SU-DHL-6 (cell line): ENCODE data around the gene RAD51AP1.

ENCODE experiments used
- H2AFZ ChIP-seq: fragments of 200-600 bp; sonication (generic); 2 replicates; pipeline ENCODE4 v1.6.1; 2014; ENCODE audit warnings: low read depth, mild to moderate bottlenecking, moderate library complexity, mixed read lengths, antibody characterized with exemption, low read length; ENCODE audit not compliant: severe bottlenecking
- H3F3A ChIP-seq: fragments of 200-600 bp; shearing (Covaris generic); 2 replicates; pipeline ENCODE4 v1.6.0; 2016; ENCODE audit warnings: antibody characterized with exemption, mild to moderate bottlenecking; ENCODE audit not compliant: insufficient read depth
- H3K27ac ChIP-seq: fragments of 200-600 bp; sonication (generic); 2 replicates; pipeline ENCODE4 v1.5.1; 2016; ENCODE audit warnings: low read depth, mild to moderate bottlenecking, low read length, moderate library complexity, mixed read lengths
- H3K27me3 ChIP-seq: fragments of 200-600 bp; sonication (generic), shearing (Covaris generic); 2 replicates; pipeline ENCODE4 v1.6.0; 2014; ENCODE audit warnings: mild to moderate bottlenecking, low read length
- H3K36me3 ChIP-seq: fragments of 200-600 bp; sonication (generic); 2 replicates; pipeline ENCODE4 v1.6.1; 2014; ENCODE audit warnings: mild to moderate bottlenecking, low read length, mixed read lengths
- H3K4me2 ChIP-seq: fragments of 300-600, 200-600 bp; shearing (Covaris generic), sonication (generic); 2 replicates; pipeline ENCODE4 v1.6.0; 2014; ENCODE audit warnings: low read length, low read depth, mild to moderate bottlenecking; ENCODE audit not compliant: poor library complexity, severe bottlenecking
- H3K4me3 ChIP-seq: fragments of 200-600 bp; sonication (generic); 2 replicates; pipeline ENCODE4 v1.5.1; 2014; ENCODE audit warnings: antibody characterized with exemption, low read length, mild to moderate bottlenecking, mixed read lengths; ENCODE audit not compliant: insufficient read depth, poor library complexity, severe bottlenecking
- H3K79me2 ChIP-seq: fragments of 200-600 bp; sonication (generic); 2 replicates; pipeline ENCODE4 v1.6.1; 2014; ENCODE audit warnings: mild to moderate bottlenecking, low read length, moderate library complexity; ENCODE audit not compliant: insufficient read depth
- H3K9ac ChIP-seq: fragments of 200-600 bp; sonication (generic); 2 replicates; pipeline ENCODE4 v1.7.0; 2014; ENCODE audit warnings: mild to moderate bottlenecking, low read length
- H3K9me2 ChIP-seq: fragments of 200-600 bp; sonication (generic); replicated peaks from 2 replicates; pipeline ENCODE4 v1.6.1; 2014; ENCODE audit warnings: low read length; ENCODE audit not compliant: insufficient read depth
- H3K9me3 ChIP-seq: fragments of 200-600 bp; sonication (generic); 2 replicates; pipeline ENCODE4 v1.6.1; 2014; ENCODE audit warnings: low read length, mixed read lengths; ENCODE audit not compliant: insufficient read depth
- H4K20me1 ChIP-seq: fragments of 200-600 bp; sonication (generic); 2 replicates; pipeline ENCODE4 v1.6.1; 2014; ENCODE audit warnings: low read depth, mild to moderate bottlenecking, antibody characterized with exemption, low read length, moderate library complexity, mixed read lengths
- EZH2phosphoT487 ChIP-seq: fragments of 200-600 bp; sonication (generic), shearing (Covaris generic); conservative IDR thresholded peaks from 2 replicates; pipeline ENCODE4 v1.6.1; 2018; ENCODE audit warnings: mild to moderate bottlenecking, antibody characterized with exemption, low read length, moderate library complexity, mixed read lengths
- TF ChIP-seq, protein P1 (sequence below): fragments of 200-600 bp; sonication (generic); IDR thresholded peaks from one replicate; pipeline ENCODE4 v1.5.1; 2017; ENCODE audit warnings: antibody characterized with exemption, mild to moderate bottlenecking, low read length, moderate library complexity; ENCODE audit not compliant: insufficient read depth, poor library complexity, severe bottlenecking

RAD51AP1 gene

DNA sequence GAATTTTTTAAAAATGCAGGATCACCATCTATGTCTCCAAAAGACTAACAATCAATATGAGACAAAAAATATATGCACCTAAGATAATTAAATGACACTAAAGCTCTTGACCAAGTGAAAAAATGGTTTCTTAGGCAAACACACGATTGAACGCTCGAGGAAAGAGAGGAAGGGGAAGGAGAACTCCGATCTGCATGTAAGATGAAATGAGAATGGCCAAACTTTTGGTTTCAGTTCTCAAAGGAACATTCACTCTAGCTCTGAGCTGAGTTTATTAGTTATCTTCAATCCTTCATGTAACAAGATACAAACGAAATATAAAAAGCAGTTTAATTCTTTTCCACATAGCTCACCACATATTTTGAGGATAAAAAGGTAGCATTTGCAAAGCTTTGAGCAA lies 26.1 kb downstream of the RAD51AP1 start:
- Histone ChIP-seq H3K36me3 (peaks cover 3% of the 10 kb centered on the region; the same call in 1 of the 2 replicates), H3K9me3 (no peaks in the 10 kb centered on the region), H3K27ac (0 out of 2 replicates have a peak overlapping the region, but pooled peaks have one; percentile 0), H2AFZ (no peak overlapping the region), H3K79me2 (no peaks in the 10 kb centered on the region), H3K9ac (no peak overlapping the region), H3K4me2 (peak overlapping the region; percentile 14), H3K9me2 (no peaks in the 10 kb centered on the region), H3K4me3 (no peak overlapping the region), H3K27me3 (no peaks in the 10 kb centered on the region), H4K20me1 (no peaks in the 10 kb centered on the region), H3F3A (peaks cover 11% of the 10 kb centered on the region)
- TF ChIP-seq, protein P1, sequence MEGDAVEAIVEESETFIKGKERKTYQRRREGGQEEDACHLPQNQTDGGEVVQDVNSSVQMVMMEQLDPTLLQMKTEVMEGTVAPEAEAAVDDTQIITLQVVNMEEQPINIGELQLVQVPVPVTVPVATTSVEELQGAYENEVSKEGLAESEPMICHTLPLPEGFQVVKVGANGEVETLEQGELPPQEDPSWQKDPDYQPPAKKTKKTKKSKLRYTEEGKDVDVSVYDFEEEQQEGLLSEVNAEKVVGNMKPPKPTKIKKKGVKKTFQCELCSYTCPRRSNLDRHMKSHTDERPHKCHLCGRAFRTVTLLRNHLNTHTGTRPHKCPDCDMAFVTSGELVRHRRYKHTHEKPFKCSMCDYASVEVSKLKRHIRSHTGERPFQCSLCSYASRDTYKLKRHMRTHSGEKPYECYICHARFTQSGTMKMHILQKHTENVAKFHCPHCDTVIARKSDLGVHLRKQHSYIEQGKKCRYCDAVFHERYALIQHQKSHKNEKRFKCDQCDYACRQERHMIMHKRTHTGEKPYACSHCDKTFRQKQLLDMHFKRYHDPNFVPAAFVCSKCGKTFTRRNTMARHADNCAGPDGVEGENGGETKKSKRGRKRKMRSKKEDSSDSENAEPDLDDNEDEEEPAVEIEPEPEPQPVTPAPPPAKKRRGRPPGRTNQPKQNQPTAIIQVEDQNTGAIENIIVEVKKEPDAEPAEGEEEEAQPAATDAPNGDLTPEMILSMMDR, result no peak
- no peak for TF ChIP-seq EZH2phosphoT487

DNA sequence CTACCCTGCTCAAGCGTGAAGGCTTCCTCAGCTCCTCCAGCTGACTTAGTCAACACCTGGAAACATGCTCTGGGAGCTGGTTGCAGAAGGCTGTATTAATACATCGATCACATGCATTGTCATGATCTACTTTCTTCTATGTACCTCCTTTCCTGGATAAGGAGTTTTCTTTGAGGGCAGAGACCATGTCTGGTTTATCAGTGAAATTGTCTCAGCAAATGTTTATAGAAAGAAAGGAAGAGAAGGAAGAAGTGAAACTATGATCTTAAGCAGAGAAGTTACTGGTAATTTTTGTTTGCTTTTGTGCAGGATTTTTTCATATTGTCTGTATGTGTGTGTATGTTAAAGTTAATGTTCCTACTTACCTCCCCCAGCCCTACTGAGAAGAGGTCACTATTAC lies 27.8 kb downstream of the RAD51AP1 start:
- peak overlapping the region; percentile 45 for H3K4me2 ChIP-seq
- H3K9ac ChIP-seq, result no peak overlapping the region
- TF ChIP-seq, protein P1, result no peak
- no peak for TF ChIP-seq EZH2phosphoT487
- H3K36me3 ChIP-seq, result no peaks in the 10 kb centered on the region
- H3K9me2 ChIP-seq, result no peaks in the 10 kb centered on the region
- H4K20me1 ChIP-seq, result no peaks in the 10 kb centered on the region
- no peaks in the 10 kb centered on the region for H3K79me2 ChIP-seq
- no peak overlapping the region for H2AFZ ChIP-seq
- no peaks in the 10 kb centered on the region for H3K27me3 ChIP-seq
- no peaks in the 10 kb centered on the region for H3K9me3 ChIP-seq
- no peak overlapping the region for H3K4me3 ChIP-seq
- peaks cover 10% of the 10 kb centered on the region for H3F3A ChIP-seq
- peak overlapping the region; percentile 67 for H3K27ac ChIP-seq

DNA sequence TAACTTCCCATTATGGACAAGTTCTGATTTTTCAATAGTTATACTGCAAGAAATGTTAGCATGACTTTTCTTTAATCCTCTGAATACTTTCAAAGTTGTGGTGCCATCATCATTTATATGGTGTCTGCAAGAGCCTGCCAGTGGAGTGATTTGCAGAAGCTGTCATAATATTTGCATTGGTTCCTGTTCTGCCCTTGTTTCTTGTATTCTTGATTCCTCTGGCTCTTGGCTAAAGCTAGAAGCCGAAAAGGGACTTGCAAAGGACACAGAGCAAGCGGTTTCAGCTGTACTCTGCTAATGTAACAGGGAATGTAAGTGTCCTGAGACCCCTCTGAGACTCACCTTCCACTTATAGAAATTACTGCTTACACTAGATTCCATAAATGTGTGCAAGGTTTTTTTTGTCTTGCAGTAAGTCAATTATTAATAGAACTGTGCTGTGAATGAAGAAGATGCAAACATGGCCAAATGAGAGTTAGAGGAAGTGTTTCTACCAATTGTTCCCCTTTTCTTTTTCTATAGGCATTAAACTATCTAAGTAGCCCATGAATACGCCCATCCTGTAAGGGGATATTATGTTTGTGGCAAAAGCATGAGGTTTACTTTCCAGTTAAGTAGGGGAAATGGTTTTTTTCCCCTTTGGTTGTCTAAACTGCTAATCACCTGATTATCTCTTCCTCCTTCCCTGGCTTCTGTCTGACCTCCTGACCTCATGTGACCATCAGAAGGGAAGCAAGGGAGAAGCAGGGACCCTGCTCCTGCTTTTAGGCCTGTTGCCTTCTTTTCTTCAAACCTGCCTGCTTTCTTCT lies 28.6 kb downstream of the RAD51AP1 start:
- H3K9me2 ChIP-seq, result no peaks in the 10 kb centered on the region
- no peak overlapping the region for H3K4me3 ChIP-seq
- no peaks in the 10 kb centered on the region for H3K9me3 ChIP-seq
- no peak for TF ChIP-seq EZH2phosphoT487
- TF ChIP-seq, protein P1, result no peak
- no peaks in the 10 kb centered on the region for H3K27me3 ChIP-seq
- H3F3A ChIP-seq, result peaks cover 10% of the 10 kb centered on the region
- peak overlapping the region; percentile 67 for H3K27ac ChIP-seq
- peak overlapping the region; percentile 45 for H3K4me2 ChIP-seq
- no peaks in the 10 kb centered on the region for H4K20me1 ChIP-seq
- no peak overlapping the region for H3K9ac ChIP-seq
- no peak overlapping the region for H2AFZ ChIP-seq
- H3K36me3 ChIP-seq, result no peaks in the 10 kb centered on the region
- H3K79me2 ChIP-seq, result no peaks in the 10 kb centered on the region
